ENCODE data around the gene ACP3. TPM values are rescaled to one million over a fixed set of nuclear protein-coding genes. Genes with fewer than 3 reads are reported as not detected.
"Not testable (repeated sequence)": the region's sequence is repeated elsewhere in the genome, so short reads cannot be mapped to it uniquely, and the experiment has no call there.

Gene ACP3
- total and polyA plus RNA-seq, 12 donors: 0.48 to 30.8 (median 7.4) TPM

- Histone ChIP-seq H3K4me3 (no peak overlapping the region), H3K27ac (no peak overlapping the region), H3K27me3 (no peaks in the 10 kb centered on the region), H3K36me3 (replicated peaks in 1 of 2) (no peaks in the 10 kb centered on the region), H3K4me1 (replicated peaks in 1 of 2) (peaks cover 0 to 7% of the 10 kb centered on the region in 2 donors), H3K9me3 (replicated peaks in 1 of 3) (no peaks in the 10 kb centered on the region)
- TF ChIP-seq POLR2A (IDR thresholded peaks at IDR 0.05) (no peak), CTCF (IDR thresholded peaks at IDR 0.05) (no peak)
- WGBS, 4 donors: 64 to 82% (median 70%) methylated on average over 5 of the region's 5 CpGs
- no peak for DNase-seq
- intact Hi-C loops (cut with DNase I): no loop called here
Measured at GRCh38 chr3:132294906-132295305, 22.3 kb upstream of the ACP3 start.

- H3K4me1 ChIP-seq (replicated peaks in 1 of 2); H3K27ac ChIP-seq; intact Hi-C loops (cut with DNase I); H3K4me3 ChIP-seq; H3K36me3 ChIP-seq (replicated peaks in 1 of 2); H3K9me3 ChIP-seq (replicated peaks in 1 of 3); DNase-seq; H3K27me3 ChIP-seq: not testable (repeated sequence)
- 83 to 94% (median 89%) methylated on average over 6 of the region's 6 CpGs for WGBS, 4 donors
Measured at GRCh38 chr3:132303336-132304201, 13.6 kb upstream of the ACP3 start.

DNA sequence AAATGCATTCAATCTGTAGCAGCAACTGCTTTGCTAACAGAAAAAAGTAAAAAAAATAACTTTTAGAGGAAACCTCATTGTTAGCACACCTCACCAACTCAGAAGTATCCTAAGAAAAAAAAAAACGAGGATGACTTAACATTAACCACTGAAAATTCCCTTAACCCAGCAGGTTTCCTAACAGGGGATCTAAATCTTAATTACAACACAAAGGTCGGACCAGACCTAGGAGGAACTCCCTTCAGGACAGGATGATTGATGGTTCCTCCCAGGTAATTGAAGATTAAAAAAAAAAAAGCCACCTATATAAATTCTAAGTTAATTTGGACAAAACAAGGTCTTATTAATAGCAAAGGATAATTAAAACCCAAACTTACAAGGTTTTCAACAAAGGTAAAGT, 12.9 kb upstream of the ACP3 start:
- H3K9me3 ChIP-seq (replicated peaks in 1 of 3); H3K4me3 ChIP-seq; H3K4me1 ChIP-seq (replicated peaks in 1 of 2); intact Hi-C loops (cut with DNase I); DNase-seq; H3K36me3 ChIP-seq (replicated peaks in 1 of 2); H3K27me3 ChIP-seq; H3K27ac ChIP-seq: not testable (repeated sequence)
- WGBS, 4 donors: 51 to 71% (median 60%) methylated on average over 2 of the region's 2 CpGs

DNA sequence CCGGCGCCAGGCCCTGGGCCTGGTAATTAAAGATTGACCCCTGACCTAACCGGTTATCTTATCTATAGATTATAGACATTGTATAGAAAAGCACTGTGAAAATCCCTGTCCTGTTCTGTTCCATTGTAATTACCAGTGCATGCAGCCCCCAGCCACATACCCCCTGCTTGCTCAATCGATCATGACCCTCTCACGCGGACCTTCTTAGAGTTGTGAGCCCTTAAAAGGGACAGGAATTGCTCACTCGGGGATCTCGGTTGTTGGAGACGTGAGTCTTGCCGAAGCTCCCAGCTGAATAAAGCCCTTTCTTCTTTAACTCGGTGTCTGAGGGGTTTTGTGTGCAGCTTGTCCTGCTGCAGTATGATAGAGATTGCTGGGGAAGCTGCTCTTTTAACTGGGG, 7.2 kb upstream of the ACP3 start:
- 88 to 90% (median 89%) methylated on average over 11 of the region's 11 CpGs for WGBS, 4 donors
- H3K36me3 ChIP-seq (replicated peaks in 1 of 2); H3K27me3 ChIP-seq; H3K9me3 ChIP-seq (replicated peaks in 1 of 3); H3K4me1 ChIP-seq (replicated peaks in 1 of 2); H3K27ac ChIP-seq; intact Hi-C loops (cut with DNase I); H3K4me3 ChIP-seq; DNase-seq: not testable (repeated sequence)

- Histone ChIP-seq H3K36me3 (replicated peaks in 1 of 2) (no peaks in the 10 kb centered on the region), H3K27ac (no peak overlapping the region), H3K4me3 (no peak overlapping the region), H3K4me1 (replicated peaks in 1 of 2) (peaks cover 0 to under 1% of the 10 kb centered on the region in 2 donors), H3K9me3 (replicated peaks in 1 of 3) (no peaks in the 10 kb centered on the region), H3K27me3 (no peaks in the 10 kb centered on the region)
- 85 to 89% (median 87%) methylated on average over 3 of the region's 3 CpGs for WGBS, 4 donors
- intact Hi-C loops (cut with DNase I): no loop called here
- DNase-seq: no peak
- TF ChIP-seq CTCF (IDR thresholded peaks at IDR 0.05) (no peak), POLR2A (IDR thresholded peaks at IDR 0.05) (no peak)
Measured at GRCh38 chr3:132311316-132311715, 5.9 kb upstream of the ACP3 start.

GRCh38 chr3:132311841-132312240, 5.4 kb upstream of the ACP3 start:
- intact Hi-C loops (cut with DNase I): no loop called here
- no peak for DNase-seq
- Histone ChIP-seq H3K9me3 (replicated peaks in 1 of 3) (no peaks in the 10 kb centered on the region), H3K4me3 (no peak overlapping the region), H3K4me1 (replicated peaks in 1 of 2) (peaks cover 4 to 6% of the 10 kb centered on the region in 2 donors), H3K27me3 (no peaks in the 10 kb centered on the region), H3K36me3 (replicated peaks in 1 of 2) (no peaks in the 10 kb centered on the region), H3K27ac (no peak overlapping the region)
- TF ChIP-seq POLR2A (IDR thresholded peaks at IDR 0.05) (no peak), CTCF (IDR thresholded peaks at IDR 0.05) (no peak)
- 89 to 96% (median 91%) methylated on average over 2 of the region's 2 CpGs for WGBS, 4 donors
